Measurements from ENCODE around the gene RPIA. TPM values are rescaled to one million over a fixed set of nuclear protein-coding genes. Genes with fewer than 3 reads are reported as not detected.

RPIA gene
- total and polyA plus RNA-seq, 2 of the 13 experiments (the other 11 are each of a cell fraction or from before 2014, with no cell fraction given): 13.3 to 23.9 TPM

DNA sequence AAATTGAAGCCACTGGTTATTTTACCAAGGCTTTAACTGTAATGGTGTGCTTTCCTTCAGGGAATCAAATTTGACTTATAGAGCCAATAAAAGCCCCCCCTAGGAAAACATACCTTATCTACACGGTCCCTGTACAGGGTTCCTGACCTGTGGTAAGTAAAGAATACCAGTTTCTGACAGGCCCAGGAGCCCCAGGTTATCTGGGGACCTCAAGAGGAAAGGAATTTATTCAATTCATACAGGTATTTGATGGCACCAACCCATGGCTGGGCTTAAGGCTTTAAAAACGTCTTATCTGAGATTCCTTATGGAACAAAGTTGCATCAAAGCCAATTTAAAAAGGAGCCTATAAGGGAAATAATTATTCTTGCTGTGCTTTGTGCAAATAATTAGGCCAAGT lies 7.0 kb upstream of the RPIA start:
- peaks cover 38% of the 10 kb centered on the region for H3K4me1 ChIP-seq (ENCODE audit: insufficient read depth, low read length)
- no peak overlapping the region for H2AFZ ChIP-seq (ENCODE audit: low read length)
- DNase-seq (ENCODE audit: low spot score) (no peak), ATAC-seq (no peak), FAIRE-seq (no peak)
- no peak for TF ChIP-seq NRL (CRISPR knock-in tag; IDR thresholded peaks at IDR 0.05; ENCODE audit: borderline replicate concordance)
- no peak for TF ChIP-seq JUNB (CRISPR knock-in tag; IDR thresholded peaks at IDR 0.05; ENCODE audit: borderline replicate concordance)
- TF ChIP-seq, protein P1, sequence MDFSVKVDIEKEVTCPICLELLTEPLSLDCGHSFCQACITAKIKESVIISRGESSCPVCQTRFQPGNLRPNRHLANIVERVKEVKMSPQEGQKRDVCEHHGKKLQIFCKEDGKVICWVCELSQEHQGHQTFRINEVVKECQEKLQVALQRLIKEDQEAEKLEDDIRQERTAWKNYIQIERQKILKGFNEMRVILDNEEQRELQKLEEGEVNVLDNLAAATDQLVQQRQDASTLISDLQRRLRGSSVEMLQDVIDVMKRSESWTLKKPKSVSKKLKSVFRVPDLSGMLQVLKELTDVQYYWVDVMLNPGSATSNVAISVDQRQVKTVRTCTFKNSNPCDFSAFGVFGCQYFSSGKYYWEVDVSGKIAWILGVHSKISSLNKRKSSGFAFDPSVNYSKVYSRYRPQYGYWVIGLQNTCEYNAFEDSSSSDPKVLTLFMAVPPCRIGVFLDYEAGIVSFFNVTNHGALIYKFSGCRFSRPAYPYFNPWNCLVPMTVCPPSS (IDR thresholded peaks at IDR 0.05): no peak
- TF ChIP-seq DR1 (CRISPR knock-in tag; IDR thresholded peaks at IDR 0.05): no peak
- TF ChIP-seq MXI1 (IDR thresholded peaks at IDR 0.05; ENCODE audit: borderline replicate concordance, low read depth, low read length): no peak
- no peak for TF ChIP-seq RAD21 (CRISPR knock-in tag; IDR thresholded peaks at IDR 0.05)
- TF ChIP-seq, protein P2, sequence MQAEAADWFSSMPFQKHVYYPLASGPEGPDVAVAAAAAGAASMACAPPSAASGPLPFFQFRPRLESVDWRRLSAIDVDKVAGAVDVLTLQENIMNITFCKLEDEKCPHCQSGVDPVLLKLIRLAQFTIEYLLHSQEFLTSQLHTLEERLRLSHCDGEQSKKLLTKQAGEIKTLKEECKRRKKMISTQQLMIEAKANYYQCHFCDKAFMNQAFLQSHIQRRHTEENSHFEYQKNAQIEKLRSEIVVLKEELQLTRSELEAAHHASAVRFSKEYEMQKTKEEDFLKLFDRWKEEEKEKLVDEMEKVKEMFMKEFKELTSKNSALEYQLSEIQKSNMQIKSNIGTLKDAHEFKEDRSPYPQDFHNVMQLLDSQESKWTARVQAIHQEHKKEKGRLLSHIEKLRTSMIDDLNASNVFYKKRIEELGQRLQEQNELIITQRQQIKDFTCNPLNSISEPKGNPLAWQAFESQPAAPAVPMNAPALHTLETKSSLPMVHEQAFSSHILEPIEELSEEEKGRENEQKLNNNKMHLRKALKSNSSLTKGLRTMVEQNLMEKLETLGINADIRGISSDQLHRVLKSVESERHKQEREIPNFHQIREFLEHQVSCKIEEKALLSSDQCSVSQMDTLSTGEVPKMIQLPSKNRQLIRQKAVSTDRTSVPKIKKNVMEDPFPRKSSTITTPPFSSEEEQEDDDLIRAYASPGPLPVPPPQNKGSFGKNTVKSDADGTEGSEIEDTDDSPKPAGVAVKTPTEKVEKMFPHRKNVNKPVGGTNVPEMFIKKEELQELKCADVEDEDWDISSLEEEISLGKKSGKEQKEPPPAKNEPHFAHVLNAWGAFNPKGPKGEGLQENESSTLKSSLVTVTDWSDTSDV (CRISPR knock-in tag; IDR thresholded peaks at IDR 0.05): no peak
- intact Hi-C loops (cut with micrococcal nuclease; ENCODE audit: unreplicated experiment): no loop called here
- peaks cover 3% of the 10 kb centered on the region for H3K79me2 ChIP-seq (ENCODE audit: insufficient read depth, low read length)
- H3K4me2 ChIP-seq (ENCODE audit: low read depth, low read length): no peak overlapping the region
- no peak overlapping the region for H3K4me3 ChIP-seq (replicated peaks in 1 of 3; ENCODE audit: insufficient read depth in 1 of 3, low read depth in 2 of 3, low read length in 3 of 3)
- no peak overlapping the region for H3K9ac ChIP-seq (ENCODE audit: insufficient read depth, low read depth, low read length)
- POLR2A ChIA-PET: no interaction called here
- CTCF ChIA-PET (ENCODE audit: low intra/inter-chr PET ratio, low total read pairs): no interaction called here
- H3K27me3 ChIP-seq (ENCODE audit: control insufficient read depth in 1 of 2, insufficient read depth in 2 of 2, low read length in 2 of 2): no peaks in the 10 kb centered on the region
- H3K27ac ChIP-seq (ENCODE audit: extremely low read length, insufficient read depth, low read length): no peak overlapping the region
- no peaks in the 10 kb centered on the region for H4K20me1 ChIP-seq (ENCODE audit: insufficient read depth, low read length)
- WGBS (ENCODE audit: low lambda C conversion rate): 55% methylated on average over 2 of the region's 2 CpGs
- in situ Hi-C loops (cut with HindIII; ENCODE audit: extremely low pct_ligation_motif_present, low pct_unique_long_range_greater_than_20kb): no loop called here
- BruUV-seq (replicated peaks): no TSS peak
- H3K9me3 ChIP-seq (ENCODE audit: low read length): peaks cover 39% of the 10 kb centered on the region
- no peaks in the 10 kb centered on the region for H3K36me3 ChIP-seq (replicated peaks in 1 of 2; ENCODE audit: control insufficient read depth in 1 of 2, insufficient read depth in 2 of 2, low read length in 2 of 2)

Data from HepG2 (cell line).